Vagina (tissue), 2 donors: ENCODE data around the gene KCNC4.

ENCODE experiments used
- POLR2A ChIP-seq, 2 donors: fragments of 450-650 bp; IDR thresholded peaks; one replicate each; pipeline ENCODE4 v1.6.1; 2017; ENCODE audit warnings: antibody characterized with exemption in 2 of 2, mild to moderate bottlenecking in 2 of 2, moderate library complexity in 2 of 2
- POLR2AphosphoS5 ChIP-seq, 2 donors: sonication (generic); formaldehyde crosslinking; IDR thresholded peaks; one replicate each; pipeline ENCODE4 v1.9.0; 2017; ENCODE audit warnings: antibody characterized with exemption in 2 of 2, mild to moderate bottlenecking in 2 of 2, low read depth in 1 of 2; ENCODE audit not compliant: insufficient read depth in 1 of 2
- TF ChIP-seq, protein P1 (sequence below), 3 experiments: fragments of 450-650 bp in 2 of 3; fragments of 200-600 bp in 1 of 3; sonication (generic) in 1 of 3; IDR thresholded peaks; one replicate each; pipeline ENCODE4 v1.5.1; 2017 to 2019; ENCODE audit warnings: antibody characterized with exemption in 3 of 3, mild to moderate bottlenecking in 2 of 3, moderate library complexity in 2 of 3

DNA sequence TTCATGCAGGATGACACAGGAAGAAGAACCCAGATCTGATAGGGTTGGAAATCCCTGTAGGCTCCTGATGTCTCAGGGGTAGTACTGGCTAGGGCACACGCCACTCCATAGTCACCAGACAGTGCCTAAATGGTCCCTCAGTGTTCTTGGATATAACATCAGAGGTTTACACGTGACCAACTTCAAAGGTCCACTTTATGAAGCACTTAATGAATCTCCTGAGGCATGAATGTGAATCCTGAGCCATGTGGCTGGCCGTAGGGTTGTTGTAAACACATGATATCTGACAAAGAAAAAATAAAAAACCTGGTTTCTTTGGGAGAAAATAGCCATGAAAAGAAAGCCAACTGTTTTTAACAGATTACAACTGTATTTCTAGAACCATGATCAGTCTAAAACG, 32.3 kb upstream of the KCNC4 start:
- TF ChIP-seq, protein P1, sequence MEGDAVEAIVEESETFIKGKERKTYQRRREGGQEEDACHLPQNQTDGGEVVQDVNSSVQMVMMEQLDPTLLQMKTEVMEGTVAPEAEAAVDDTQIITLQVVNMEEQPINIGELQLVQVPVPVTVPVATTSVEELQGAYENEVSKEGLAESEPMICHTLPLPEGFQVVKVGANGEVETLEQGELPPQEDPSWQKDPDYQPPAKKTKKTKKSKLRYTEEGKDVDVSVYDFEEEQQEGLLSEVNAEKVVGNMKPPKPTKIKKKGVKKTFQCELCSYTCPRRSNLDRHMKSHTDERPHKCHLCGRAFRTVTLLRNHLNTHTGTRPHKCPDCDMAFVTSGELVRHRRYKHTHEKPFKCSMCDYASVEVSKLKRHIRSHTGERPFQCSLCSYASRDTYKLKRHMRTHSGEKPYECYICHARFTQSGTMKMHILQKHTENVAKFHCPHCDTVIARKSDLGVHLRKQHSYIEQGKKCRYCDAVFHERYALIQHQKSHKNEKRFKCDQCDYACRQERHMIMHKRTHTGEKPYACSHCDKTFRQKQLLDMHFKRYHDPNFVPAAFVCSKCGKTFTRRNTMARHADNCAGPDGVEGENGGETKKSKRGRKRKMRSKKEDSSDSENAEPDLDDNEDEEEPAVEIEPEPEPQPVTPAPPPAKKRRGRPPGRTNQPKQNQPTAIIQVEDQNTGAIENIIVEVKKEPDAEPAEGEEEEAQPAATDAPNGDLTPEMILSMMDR (IDR thresholded peaks at IDR 0.05) = no peak
- TF ChIP-seq POLR2A (IDR thresholded peaks at IDR 0.05) = no peak
- TF ChIP-seq POLR2AphosphoS5 (IDR thresholded peaks at IDR 0.05; ENCODE audit: insufficient read depth in 1 of 2, low read depth in 1 of 2) = no peak
